HUES48 (cell line): ENCODE results near the gene IFITM1.
"Not testable (repeated sequence)": the region's sequence is repeated elsewhere in the genome, so short reads cannot be mapped to it uniquely, and the experiment has no call there.

Experiments used
- H3K27ac ChIP-seq: one replicate; pipeline ENCODE4 v1.7.0; 2013; ENCODE audit warnings: low read depth, low read length, inconsistent platforms
- H3K27me3 ChIP-seq: 2 replicates; pipeline ENCODE4 v1.6.1; 2013; ENCODE audit warnings: mild to moderate bottlenecking, low read length; ENCODE audit not compliant: control insufficient read depth, insufficient read depth
- H3K36me3 ChIP-seq: 2 replicates; pipeline ENCODE4 v1.6.1; 2013; ENCODE audit warnings: low read length; ENCODE audit not compliant: control insufficient read depth, insufficient read depth
- H3K4me1 ChIP-seq: 2 replicates; pipeline ENCODE4 v1.6.1; 2013; ENCODE audit warnings: mild to moderate bottlenecking, low read length; ENCODE audit not compliant: control insufficient read depth, insufficient read depth
- H3K4me3 ChIP-seq: 2 replicates; pipeline ENCODE4 v1.5.1; 2013; ENCODE audit warnings: mild to moderate bottlenecking, low read depth, low read length
- H3K9ac ChIP-seq: 2 replicates; pipeline ENCODE4 v1.6.1; 2013; ENCODE audit warnings: mild to moderate bottlenecking, low read depth, low read length, moderate library complexity
- H3K9me3 ChIP-seq: 2 replicates; pipeline ENCODE4 v1.6.1; 2013; ENCODE audit warnings: low read length; ENCODE audit not compliant: control insufficient read depth, insufficient read depth

Gene IFITM1

DNA sequence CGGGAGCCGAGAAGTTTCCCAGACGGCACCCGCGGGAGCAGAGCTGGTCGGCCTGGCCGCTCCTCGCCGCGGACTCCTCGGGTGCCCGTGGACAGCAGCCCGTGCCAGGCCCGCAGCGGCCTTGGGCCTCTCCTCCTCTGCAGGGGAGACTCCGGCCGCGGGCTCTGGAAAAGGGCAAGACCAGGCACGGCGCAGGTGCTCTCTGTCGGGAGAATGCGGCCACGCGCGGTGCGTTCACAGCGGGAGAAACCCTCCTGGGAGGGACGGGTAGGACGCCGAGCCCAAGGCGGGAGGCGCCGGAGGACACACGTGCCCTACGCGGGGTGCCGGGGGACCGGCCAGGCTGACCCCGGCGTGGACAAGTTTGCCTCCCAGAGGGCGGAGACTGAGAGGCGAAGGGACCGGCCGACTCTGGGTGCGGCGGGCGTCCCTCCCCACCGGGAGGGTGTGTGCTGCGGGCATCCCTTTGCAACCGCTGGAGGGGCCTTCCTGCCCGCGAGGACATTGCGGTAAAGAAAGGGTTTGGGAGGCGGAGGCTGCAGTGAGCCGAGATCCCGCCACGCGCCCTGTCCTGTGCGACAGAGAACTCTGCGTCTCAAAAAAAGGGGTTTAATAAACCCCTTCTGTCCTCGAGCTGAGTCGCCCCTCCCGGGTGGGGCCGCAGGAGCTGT lies 2.3 kb downstream of the IFITM1 start:
- Histone ChIP-seq H3K4me1 (peaks cover 50% of the 10 kb centered on the region), H3K9ac (peak overlapping the region; percentile 10; the same call in 1 of the 2 replicates)

DNA sequence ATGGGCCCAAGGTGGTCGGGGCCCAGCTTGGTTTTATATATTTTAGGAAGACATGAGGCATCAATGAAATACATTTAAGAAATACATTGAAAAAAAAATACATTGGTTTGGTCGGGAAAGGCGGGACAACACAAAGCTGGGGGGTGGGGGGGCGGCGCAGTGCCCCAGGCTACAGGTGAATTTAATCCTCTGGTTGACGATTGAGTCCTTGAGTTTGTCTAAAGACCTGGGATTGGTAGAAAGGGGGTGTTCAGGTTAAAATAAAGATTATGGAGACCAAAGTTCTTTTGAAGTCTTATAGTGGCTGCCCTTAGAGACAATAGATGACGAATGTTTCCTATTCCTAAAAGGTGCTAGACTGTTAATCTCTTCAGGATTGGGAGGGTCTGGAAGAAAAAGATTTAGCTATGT lies 3.1 kb downstream of the IFITM1 start:
- no peak overlapping the region for H3K9ac ChIP-seq
- peak overlapping the region; percentile 95 for H3K27ac ChIP-seq
- no peaks in the 10 kb centered on the region for H3K9me3 ChIP-seq
- peaks cover 47% of the 10 kb centered on the region for H3K4me1 ChIP-seq
- H3K27me3 ChIP-seq = no peaks in the 10 kb centered on the region
- H3K4me3 ChIP-seq = peak overlapping the region; percentile 86
- H3K36me3 ChIP-seq = peaks cover 3% of the 10 kb centered on the region; the same call in 1 of the 2 replicates

More for the DNA sequence above, 2.3 kb downstream of the IFITM1 start:
- H3K27ac ChIP-seq = peak overlapping the region; percentile 95
- H3K4me3 ChIP-seq = peak overlapping the region; percentile 86
- no peaks in the 10 kb centered on the region for H3K9me3 ChIP-seq
- peaks cover 3% of the 10 kb centered on the region; the same call in 1 of the 2 replicates for H3K36me3 ChIP-seq
- H3K27me3 ChIP-seq = no peaks in the 10 kb centered on the region; the same call in 1 of the 2 replicates

GRCh38 chr11:317668-318404 lies 4.0 kb downstream of the IFITM1 start:
- H3K4me3 ChIP-seq = peak overlapping the region; percentile 86
- peak overlapping the region; percentile 6; the same call in 1 of the 2 replicates for H3K9ac ChIP-seq
- peaks cover 39% of the 10 kb centered on the region for H3K4me1 ChIP-seq
- H3K27ac ChIP-seq = peak overlapping the region; percentile 95
- H3K9me3 ChIP-seq, H3K27me3 ChIP-seq, H3K36me3 ChIP-seq: not testable (repeated sequence)

DNA sequence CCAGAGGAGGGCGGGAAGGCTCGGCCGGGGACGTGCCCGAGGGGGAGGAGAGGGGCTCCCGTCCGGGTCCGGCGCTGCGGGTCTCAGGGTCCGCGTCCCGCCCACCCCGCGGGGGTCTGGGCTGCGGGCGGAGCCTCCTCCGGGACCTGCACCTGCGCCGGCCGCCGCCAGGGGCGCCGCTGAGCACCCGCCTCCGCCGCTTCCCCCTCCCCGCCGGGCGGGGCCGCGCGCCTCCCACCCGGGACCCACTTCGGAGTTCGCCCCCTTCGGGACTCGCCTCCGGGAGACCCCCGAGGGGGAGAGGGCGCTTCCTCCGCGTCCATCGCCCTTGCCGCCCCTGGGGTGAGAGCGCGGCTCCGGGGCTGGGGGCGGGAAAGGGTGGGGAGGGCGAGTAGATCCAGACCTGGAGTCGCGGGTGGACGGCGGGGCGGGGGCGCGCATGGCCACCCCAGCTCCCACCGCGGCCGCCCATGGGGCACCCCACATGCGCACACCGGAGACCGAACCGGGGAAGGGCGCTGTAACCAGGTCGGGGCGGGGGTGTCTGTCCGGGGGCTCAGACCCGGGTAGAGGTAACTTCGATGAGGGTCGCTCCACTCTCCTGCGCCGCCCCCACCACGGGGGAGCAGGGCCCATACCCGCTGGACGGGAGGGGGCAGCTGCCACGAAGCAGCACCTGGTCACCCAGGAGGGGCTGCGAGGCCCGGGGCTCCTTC lies 4.7 kb downstream of the IFITM1 start:
- peaks cover 31% of the 10 kb centered on the region for H3K4me1 ChIP-seq
- not testable (repeated sequence) for H3K9ac ChIP-seq, H3K36me3 ChIP-seq, H3K9me3 ChIP-seq, H3K27me3 ChIP-seq, H3K27ac ChIP-seq
- H3K4me3 ChIP-seq = peak overlapping the region; percentile 29; the same call in 1 of the 2 replicates

- Histone ChIP-seq H3K4me1 (peaks cover 32% of the 10 kb centered on the region), H3K4me3 (peak overlapping the region; percentile 83)
- not testable (repeated sequence) for H3K9me3 ChIP-seq, H3K36me3 ChIP-seq, H3K9ac ChIP-seq, H3K27me3 ChIP-seq, H3K27ac ChIP-seq
Observed at GRCh38 chr11:319121-319887, 5.5 kb downstream of the IFITM1 start.

DNA sequence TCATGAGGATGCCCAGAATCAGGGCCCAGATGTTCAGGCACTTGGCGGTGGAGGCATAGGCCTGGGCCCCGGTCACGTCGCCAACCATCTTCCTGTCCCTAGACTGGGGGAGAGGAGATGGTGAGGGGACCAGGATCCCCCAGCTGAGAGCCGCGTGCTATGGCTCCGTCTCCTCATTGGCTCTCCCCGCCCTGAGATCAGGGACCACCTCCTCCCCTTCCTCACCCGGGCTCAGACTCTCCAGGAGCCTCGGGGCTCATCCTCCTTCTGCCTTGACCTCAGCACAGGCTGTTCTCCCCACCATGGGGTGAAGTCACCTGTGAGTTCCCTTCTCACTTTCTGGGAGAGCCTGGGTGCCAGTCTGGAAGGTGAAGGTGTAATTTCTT lies 6.0 kb downstream of the IFITM1 start:
- not testable (repeated sequence) for H3K27ac ChIP-seq, H3K9ac ChIP-seq, H3K9me3 ChIP-seq, H3K36me3 ChIP-seq, H3K27me3 ChIP-seq
- Histone ChIP-seq H3K4me3 (peak overlapping the region; percentile 83; the same call in 1 of the 2 replicates), H3K4me1 (peaks cover 37% of the 10 kb centered on the region)

GRCh38 chr11:324156-324555 lies 10.3 kb downstream of the IFITM1 start:
- no peaks in the 10 kb centered on the region for H3K36me3 ChIP-seq
- H3K27me3 ChIP-seq = no peaks in the 10 kb centered on the region
- H3K4me1 ChIP-seq = peaks cover 17% of the 10 kb centered on the region
- H3K9me3 ChIP-seq = no peaks in the 10 kb centered on the region
- H3K4me3 ChIP-seq = no peak overlapping the region
- no peak overlapping the region for H3K27ac ChIP-seq
- no peak overlapping the region for H3K9ac ChIP-seq

GRCh38 chr11:324593-325517 lies 11.0 kb downstream of the IFITM1 start:
- H3K4me1 ChIP-seq = peaks cover 13% of the 10 kb centered on the region
- not testable (repeated sequence) for H3K27me3 ChIP-seq, H3K36me3 ChIP-seq, H3K4me3 ChIP-seq, H3K27ac ChIP-seq, H3K9ac ChIP-seq, H3K9me3 ChIP-seq

GRCh38 chr11:325796-326591 lies 12.2 kb downstream of the IFITM1 start:
- no peaks in the 10 kb centered on the region for H3K9me3 ChIP-seq
- H3K4me1 ChIP-seq = peaks cover 10% of the 10 kb centered on the region
- no peak overlapping the region for H3K9ac ChIP-seq
- H3K36me3 ChIP-seq = no peaks in the 10 kb centered on the region
- no peak overlapping the region for H3K27ac ChIP-seq
- H3K4me3 ChIP-seq = no peak overlapping the region
- no peaks in the 10 kb centered on the region for H3K27me3 ChIP-seq
